Astrocyte (in vitro differentiated cells and primary cell): ENCODE data around the gene SLC6A9.

Experiments used
- CTCF ChIP-seq: IDR thresholded peaks from 2 replicates; pipeline ENCODE4 v1.5.1; 2011; ENCODE audit warnings: low read depth, mild to moderate bottlenecking, inconsistent platforms, low read length, moderate library complexity; ENCODE audit not compliant: insufficient read depth
- EZH2 ChIP-seq: IDR thresholded peaks from 2 replicates; pipeline ENCODE4 v1.6.1; 2012; ENCODE audit warnings: mild to moderate bottlenecking, low read length, inconsistent platforms; ENCODE audit not compliant: insufficient read depth

GRCh38 chr1:43968348-43968948, 62.8 kb downstream of the SLC6A9 start:
- TF ChIP-seq CTCF (no peak), EZH2 (no peak)
